ENCODE results near the gene DHX16. TPM values are rescaled to one million over a fixed set of nuclear protein-coding genes. Genes with fewer than 3 reads are reported as not detected.
"Not testable (repeated sequence)": the region's sequence is repeated elsewhere in the genome, so short reads cannot be mapped to it uniquely, and the experiment has no call there.

DHX16 gene
- polyA plus RNA-seq (2013, experiment 1 of 2; ENCODE audit: insufficient read length): 33.4 TPM
- 31.4 TPM for polyA plus RNA-seq (2013, experiment 2 of 2; ENCODE audit: insufficient read length)

GRCh38 chr6:30672445-30673253, at the start of gene DHX16:
Gene DHX16 (minus strand): TSS chr6:30673006. CDS start chr6:30672841, 165 bp downstream.
- peak; percentile 98 for DNase-seq

DNA sequence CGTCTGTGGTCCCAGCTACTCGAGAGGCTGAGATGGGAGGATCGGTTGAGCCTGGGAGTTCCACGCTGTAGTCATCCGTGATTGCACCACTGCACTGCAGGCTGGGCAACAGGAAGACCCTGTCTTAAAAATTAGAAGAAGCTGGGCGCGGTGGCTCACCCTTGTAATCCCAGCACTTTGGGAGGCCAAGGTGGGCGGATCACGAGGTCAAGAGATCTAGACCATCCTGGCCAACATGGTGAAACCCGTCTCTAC, 49.1 kb upstream of the DHX16 start:
- DNase-seq: peak; percentile 38

DNA sequence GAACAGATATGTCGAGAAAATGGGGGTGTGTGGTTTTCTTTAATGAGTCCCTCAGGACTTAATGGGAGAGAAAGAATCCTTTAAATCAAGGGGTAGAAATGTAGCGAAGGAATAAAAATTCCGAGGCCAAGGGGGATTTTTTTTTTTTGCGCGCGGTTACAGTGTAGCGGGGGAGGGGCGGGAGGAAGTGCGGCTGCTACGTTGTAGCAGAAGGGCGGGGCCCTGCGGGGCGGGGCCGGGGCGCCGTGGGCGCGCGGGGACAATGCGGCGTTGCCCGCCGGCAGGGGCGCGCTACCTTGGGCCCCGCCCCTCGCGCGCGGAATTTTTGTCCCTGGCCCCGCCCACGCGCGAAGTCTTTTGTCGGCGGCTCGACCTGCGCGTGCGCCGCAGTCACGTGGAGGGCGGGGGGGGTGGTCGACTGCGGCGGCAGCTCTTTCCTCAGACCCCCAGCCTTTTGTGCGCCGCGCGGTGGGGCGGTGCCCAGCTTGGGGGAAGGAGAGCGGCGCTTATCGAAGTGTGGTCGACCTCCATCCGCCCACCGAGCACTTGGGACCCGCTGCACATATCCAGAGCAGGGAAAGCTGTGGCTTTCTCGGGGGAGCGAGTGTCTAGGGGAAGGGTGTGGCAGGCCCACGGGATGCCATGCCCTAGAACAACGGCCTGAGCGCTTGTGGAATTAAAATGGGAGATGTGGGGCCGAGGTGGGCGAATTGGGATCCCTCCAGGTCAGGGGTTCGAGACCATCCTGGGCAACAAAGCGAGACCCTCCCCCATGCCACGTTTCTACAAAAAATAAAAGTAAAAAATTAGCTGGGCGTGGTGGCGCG, 48.6 kb upstream of the DHX16 start:
- DNase-seq: peak; percentile 93

DNA sequence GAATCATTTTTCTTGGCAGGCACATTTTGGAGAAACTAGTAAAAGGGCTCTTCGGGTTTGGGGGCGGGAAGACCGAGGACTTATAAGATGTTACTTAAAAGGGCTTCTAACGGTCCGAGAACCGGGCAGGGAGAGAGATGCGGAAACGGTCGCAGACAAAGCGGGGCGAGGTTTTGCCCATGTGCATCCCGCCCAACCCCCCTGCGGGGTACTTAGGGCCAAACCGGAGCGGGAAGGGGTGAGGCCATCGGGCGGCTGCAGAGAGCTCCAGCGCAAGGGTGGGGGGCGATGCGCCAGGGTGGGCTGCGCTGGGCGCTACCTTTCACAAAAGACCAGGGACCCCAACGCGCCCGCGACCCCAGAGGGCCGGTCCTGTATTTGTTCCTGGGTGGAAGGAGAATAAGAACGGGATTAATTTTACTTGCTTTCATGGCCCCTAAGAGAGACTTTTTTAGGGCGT, 48.0 kb upstream of the DHX16 start:
- peak; percentile 64 for DNase-seq

DNA sequence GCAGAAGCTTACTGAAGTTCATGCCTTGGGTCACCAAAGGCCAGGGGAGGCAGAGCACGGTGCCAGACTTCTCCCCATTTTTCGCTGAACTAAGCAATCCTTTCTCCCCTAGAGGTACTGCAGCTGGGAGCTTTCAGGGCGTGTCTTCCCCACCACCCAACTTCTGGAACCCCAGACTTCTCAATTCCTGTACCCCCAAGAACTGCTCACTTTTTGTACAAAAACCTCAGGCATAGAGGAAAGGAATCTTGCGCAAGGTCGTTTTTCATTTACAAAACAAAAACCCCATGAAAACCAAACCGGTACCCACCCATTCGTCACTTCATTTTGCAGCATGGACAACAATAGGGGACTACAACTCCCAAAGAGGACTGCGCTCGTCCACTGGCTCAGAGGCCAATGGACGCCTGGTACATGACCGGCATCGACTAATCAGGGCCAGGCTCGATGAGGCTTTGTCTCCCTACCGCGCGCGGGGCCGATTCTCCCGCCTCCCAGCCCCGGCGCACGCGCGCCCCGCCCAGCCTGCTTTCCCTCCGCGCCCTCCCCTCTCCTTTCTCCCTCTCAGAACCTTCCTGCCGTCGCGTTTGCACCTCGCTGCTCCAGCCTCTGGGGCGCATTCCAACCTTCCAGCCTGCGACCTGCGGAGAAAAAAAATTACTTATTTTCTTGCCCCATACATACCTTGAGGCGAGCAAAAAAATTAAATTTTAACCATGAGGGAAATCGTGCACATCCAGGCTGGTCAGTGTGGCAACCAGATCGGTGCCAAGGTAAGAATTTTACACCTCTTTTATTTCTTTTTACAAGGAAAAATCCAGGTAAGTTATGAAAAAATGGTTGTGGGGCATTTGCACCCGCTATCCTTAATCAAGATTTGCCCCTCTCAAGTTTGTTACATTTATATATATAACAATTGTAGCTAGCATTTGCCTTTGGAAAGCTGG, 47.3 kb upstream of the DHX16 start, which contains the start of gene TUBB:
Gene TUBB (plus strand): TSS at position 562 of the 947 bp plus-strand sequence. CDS start 155 bp downstream, at position 717.
- peak; percentile 99 for DNase-seq

GRCh38 chr6:30719356-30719755, 46.5 kb upstream of the DHX16 start:
- no peak for DNase-seq

GRCh38 chr6:30717845-30718720, 45.3 kb upstream of the DHX16 start:
- DNase-seq: not testable (repeated sequence)

DNA sequence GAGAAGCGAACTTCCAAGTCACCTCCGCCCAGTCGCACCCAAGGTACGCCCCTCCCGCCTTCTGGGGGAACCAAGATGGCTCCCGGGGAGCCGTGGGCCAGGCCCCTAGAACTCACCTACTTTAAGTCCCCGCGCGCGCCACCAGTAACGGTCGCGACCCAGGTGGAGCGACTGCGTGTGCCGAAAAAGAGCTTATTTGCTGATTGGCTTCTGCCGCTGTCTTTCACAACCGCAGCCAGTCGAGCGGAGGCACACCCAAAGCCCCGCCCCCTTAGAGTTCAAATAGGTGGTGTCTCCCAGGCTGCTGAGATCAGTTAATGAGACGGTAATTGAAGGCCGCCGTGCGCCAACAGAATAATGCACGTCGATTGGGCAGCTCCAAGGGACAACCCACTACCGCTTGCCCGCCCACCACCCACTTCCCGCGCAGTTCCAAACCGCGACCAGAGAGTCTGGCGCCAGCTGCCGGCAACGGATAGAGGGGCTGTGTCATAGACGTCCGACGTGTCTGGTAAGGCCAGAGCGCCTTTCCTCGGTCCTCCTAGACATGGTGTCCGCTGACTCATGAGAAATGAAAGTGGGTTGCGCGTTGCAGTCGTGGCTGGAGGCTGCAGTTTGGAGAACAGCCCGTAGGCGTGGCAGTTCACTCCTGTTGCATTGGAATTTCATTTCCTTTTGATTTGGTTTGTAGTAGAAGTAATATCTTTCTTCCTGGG, 44.5 kb upstream of the DHX16 start, which contains the start of gene MDC1:
Gene MDC1 (minus strand): TSS at position 153 of the 716 bp plus-strand sequence. CDS start 2,106 bp downstream, outside the sequence.
- peak; percentile 100 for DNase-seq

- DNase-seq: no peak
Observed at GRCh38 chr6:30716879-30717128, 44.0 kb upstream of the DHX16 start.

DNA sequence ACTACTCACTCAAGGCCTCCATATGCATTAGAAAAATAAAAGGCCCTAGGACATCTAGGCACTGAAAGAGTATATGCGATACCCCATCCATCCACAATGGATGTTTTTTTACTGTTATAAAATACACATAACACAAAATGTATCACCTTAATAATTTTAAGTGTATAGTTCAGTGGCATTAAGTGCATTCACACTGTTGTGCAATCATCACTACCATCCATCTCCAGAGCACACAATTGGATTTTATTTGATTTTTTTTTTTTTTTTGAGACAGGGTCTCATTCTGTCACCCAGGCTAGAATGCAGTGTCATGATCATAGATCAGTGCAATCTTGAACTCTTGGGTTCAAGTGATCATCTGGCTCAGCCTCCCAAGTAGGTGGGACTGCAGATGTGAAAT, 41.5 kb upstream of the DHX16 start:
- no peak for DNase-seq

DNA sequence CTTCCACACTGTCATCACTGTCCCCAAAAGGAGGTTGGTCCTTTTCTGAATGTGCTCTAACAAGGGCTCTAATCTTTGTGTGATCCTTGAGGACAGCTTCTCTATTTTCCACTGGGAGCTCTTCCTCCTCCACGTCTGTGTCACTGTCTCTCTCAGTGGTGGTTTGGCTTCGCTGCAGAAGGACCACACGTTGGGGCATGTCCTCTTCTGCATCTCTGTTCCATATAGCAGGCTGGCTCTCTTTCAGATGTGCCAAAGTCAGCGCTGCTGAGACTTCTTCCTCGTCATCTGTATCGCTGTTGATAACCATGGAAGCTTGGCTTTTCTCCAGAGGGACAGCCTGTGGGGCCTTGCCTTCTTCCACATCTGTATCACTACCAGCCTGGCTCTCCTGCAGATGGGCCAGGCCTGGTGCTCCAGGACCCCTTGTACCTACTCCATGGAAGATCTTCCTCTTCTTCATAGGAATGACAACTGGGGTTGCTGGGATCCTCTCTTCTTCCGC, 39.7 kb upstream of the DHX16 start:
- DNase-seq: no peak

GRCh38 chr6:30711758-30712380, 39.1 kb upstream of the DHX16 start:
- no peak for DNase-seq

GRCh38 chr6:30709101-30709868, 36.5 kb upstream of the DHX16 start:
- no peak for DNase-seq

- DNase-seq: no peak
Observed at GRCh38 chr6:30707281-30707850, 34.6 kb upstream of the DHX16 start.

DNA sequence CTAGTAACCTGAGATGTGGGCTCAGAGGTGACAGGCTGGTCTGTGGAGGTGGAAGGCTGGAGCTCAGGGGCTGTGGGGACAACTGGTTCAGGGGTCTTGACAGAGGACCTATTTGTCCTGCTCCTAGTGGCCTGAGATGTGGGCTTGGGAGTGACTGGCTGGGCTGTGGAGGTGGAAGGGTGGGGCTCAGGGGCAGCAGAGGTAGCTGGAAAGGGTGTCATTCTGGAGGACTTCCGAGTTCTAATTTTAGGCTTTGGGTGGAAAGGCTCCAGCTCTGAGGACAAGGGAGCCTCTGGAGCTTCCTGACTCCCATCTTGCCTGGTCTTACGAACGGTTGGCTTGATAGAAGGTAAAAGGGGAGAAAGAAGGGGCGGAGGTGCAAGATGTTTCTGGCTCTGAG, 32.8 kb upstream of the DHX16 start:
- no peak for DNase-seq

DNA sequence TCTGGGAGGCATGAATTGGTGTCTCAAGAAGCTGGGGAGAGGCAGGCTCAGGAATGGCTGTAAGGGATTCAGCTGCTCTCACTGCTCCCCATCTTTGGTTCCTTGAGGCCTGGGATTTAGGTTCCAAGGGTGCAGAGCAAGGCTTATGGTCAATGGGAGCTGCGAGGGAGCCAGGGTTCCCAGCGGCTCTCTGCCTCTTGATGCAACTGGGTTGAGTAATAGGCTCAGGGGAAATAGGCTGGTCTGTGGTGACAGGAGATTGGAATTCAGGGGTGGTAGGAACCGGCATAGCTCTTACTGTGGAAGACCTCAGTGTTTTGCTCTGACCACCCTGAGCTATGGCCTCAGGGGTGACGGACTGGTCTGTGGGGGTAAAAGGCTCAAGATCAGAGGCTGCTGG, 31.0 kb upstream of the DHX16 start:
- DNase-seq: no peak

DNA sequence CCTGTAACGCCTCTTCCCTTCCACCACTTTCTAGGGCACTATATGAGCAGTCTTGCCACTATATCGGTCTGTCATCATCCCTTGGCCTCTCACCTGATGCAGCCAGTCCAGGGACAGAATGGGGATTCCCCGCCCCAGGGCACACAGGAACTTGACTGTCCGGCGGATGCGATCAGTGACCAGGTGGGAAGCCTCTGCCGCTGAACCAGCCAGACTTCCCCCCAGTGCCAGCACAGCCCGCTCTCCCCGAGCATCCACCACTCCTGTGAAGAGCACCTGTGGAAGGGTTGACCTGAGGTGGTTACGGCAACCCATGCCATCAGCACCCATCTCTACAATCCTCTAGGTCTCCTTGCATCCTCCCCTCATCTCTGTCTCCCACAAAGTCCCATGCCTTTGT, 30.2 kb upstream of the DHX16 start:
- DNase-seq: no peak

DNA sequence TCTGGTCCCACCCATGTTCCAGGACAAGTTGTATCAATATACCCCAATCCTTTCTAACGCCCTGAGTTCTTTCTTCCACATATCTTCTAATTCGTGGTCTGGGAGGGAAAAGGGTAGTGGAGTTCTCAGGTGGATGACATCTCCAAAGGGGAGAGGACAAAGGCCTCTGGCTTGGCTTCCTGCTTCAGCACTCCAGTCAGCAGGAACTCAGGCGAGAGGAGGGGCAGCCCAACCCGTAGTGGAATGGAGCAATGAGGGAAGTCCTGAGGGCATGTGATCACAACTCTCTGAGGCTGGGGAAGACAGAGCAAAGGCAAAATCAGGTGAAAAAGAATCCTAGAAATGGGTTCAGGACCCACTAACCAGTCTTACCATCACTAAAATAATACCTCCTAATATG, 27.5 kb upstream of the DHX16 start:
- DNase-seq: no peak

GRCh38 chr6:30696432-30696831, 23.6 kb upstream of the DHX16 start:
- DNase-seq: no peak

Measured in fibroblast of skin of abdomen (primary cell).